Stimulated activated effector memory CD8-positive, alpha-beta T cell treated with anti-CD3 and anti-CD28 coated beads, Interleukin-12 subunit alpha, Interleukin-12 subunit beta, amount 100 ng/mL, for 72 hours (primary cell): Measurements from ENCODE around the gene KCNE1.

Source experiments
- ATAC-seq: fragments of 150-1000 bp; cut with Tn5 transposase; 2 replicates; pipeline ENCODE4 v1.10.0; 2021
- DNase-seq, 2 donors: peaks; one replicate each; pipeline ENCODE4 v3.0.0; 2021 to 2022; ENCODE audit warnings: low spot score in 2 of 2
- H3K27ac Mint-ChIP-seq: one replicate; pipeline ENCODE4 v1.8.0; 2022; ENCODE audit warnings: mild to moderate bottlenecking, mixed read lengths
- H3K36me3 Mint-ChIP-seq: one replicate; pipeline ENCODE4 v1.8.0; 2022; ENCODE audit warnings: mild to moderate bottlenecking, mixed read lengths
- H3K4me1 Mint-ChIP-seq: one replicate; pipeline ENCODE4 v1.8.0; 2022; ENCODE audit warnings: mixed read lengths
- H3K4me3 Mint-ChIP-seq: one replicate; pipeline ENCODE4 v1.8.0; 2022; ENCODE audit warnings: mild to moderate bottlenecking, mixed read lengths
- H3K9me3 Mint-ChIP-seq: one replicate; pipeline ENCODE4 v1.8.0; 2022; ENCODE audit warnings: mixed read lengths

The KCNE1 gene

GRCh38 chr21:34545079-34545884, 33.3 kb upstream of the KCNE1 start:
- Mint-ChIP-seq H3K4me1 (peaks cover 35% of the 10 kb centered on the region), H3K4me3 (no peak overlapping the region), H3K36me3 (peaks cover 5% of the 10 kb centered on the region), H3K27ac (peak overlapping the region; percentile 63), H3K9me3 (no peaks in the 10 kb centered on the region)
- ATAC-seq, result peak; percentile 73
- DNase-seq, result peak in 1 of 2 donors; percentile 51

GRCh38 chr21:34544032-34544496, 32.1 kb upstream of the KCNE1 start:
- Mint-ChIP-seq H3K4me3 (no peak overlapping the region), H3K9me3 (no peaks in the 10 kb centered on the region), H3K36me3 (peaks cover 5% of the 10 kb centered on the region), H3K4me1 (peaks cover 33% of the 10 kb centered on the region), H3K27ac (no peak overlapping the region)
- peak; percentile 53 for ATAC-seq
- peak; percentile 14 to 56 for DNase-seq

GRCh38 chr21:34543017-34543416, 31.0 kb upstream of the KCNE1 start:
- peaks cover 5% of the 10 kb centered on the region for H3K36me3 Mint-ChIP-seq

GRCh38 chr21:34540206-34540605, 28.2 kb upstream of the KCNE1 start:
- ATAC-seq, result no peak
- no peak overlapping the region for H3K27ac Mint-ChIP-seq
- H3K9me3 Mint-ChIP-seq, result no peaks in the 10 kb centered on the region
- DNase-seq, result no peak
- H3K4me3 Mint-ChIP-seq, result no peak overlapping the region
- H3K4me1 Mint-ChIP-seq, result peaks cover 25% of the 10 kb centered on the region
- peaks cover 5% of the 10 kb centered on the region for H3K36me3 Mint-ChIP-seq

More at GRCh38 chr21:34543017-34543416, 31.0 kb upstream of the KCNE1 start:
- Mint-ChIP-seq H3K4me3 (no peak overlapping the region), H3K27ac (no peak overlapping the region), H3K4me1 (peaks cover 29% of the 10 kb centered on the region), H3K9me3 (no peaks in the 10 kb centered on the region)
- ATAC-seq (no peak), DNase-seq (no peak)

- Mint-ChIP-seq H3K36me3 (no peaks in the 10 kb centered on the region), H3K4me1 (peaks cover 27% of the 10 kb centered on the region), H3K9me3 (no peaks in the 10 kb centered on the region), H3K4me3 (no peak overlapping the region), H3K27ac (no peak overlapping the region)
- ATAC-seq (no peak), DNase-seq (no peak)
These were observed 25.8 kb upstream of the KCNE1 start for GRCh38 chr21:34537838-34538237.

GRCh38 chr21:34536820-34537219, 24.8 kb upstream of the KCNE1 start:
- H3K36me3 Mint-ChIP-seq, result no peaks in the 10 kb centered on the region
- H3K4me1 Mint-ChIP-seq, result peaks cover 26% of the 10 kb centered on the region
- H3K9me3 Mint-ChIP-seq, result no peaks in the 10 kb centered on the region
- H3K27ac Mint-ChIP-seq, result no peak overlapping the region
- H3K4me3 Mint-ChIP-seq, result no peak overlapping the region
- ATAC-seq (no peak), DNase-seq (no peak)

GRCh38 chr21:34536311-34536710, 24.3 kb upstream of the KCNE1 start:
- DNase-seq, result no peak
- Mint-ChIP-seq H3K4me3 (no peak overlapping the region), H3K9me3 (no peaks in the 10 kb centered on the region), H3K27ac (no peak overlapping the region), H3K36me3 (no peaks in the 10 kb centered on the region), H3K4me1 (peaks cover 30% of the 10 kb centered on the region)
- ATAC-seq, result no peak

- H3K9me3 Mint-ChIP-seq, result no peaks in the 10 kb centered on the region
- no peak overlapping the region for H3K27ac Mint-ChIP-seq
- DNase-seq (no peak), ATAC-seq (no peak)
- H3K4me1 Mint-ChIP-seq, result peaks cover 34% of the 10 kb centered on the region
- no peak overlapping the region for H3K4me3 Mint-ChIP-seq
- H3K36me3 Mint-ChIP-seq, result no peaks in the 10 kb centered on the region
These were observed 23.9 kb upstream of the KCNE1 start for GRCh38 chr21:34535886-34536285.

GRCh38 chr21:34534522-34534921, 22.5 kb upstream of the KCNE1 start:
- ATAC-seq, result peak; percentile 93
- peak in 1 of 2 donors; percentile 63 for DNase-seq
- Mint-ChIP-seq H3K9me3 (no peaks in the 10 kb centered on the region), H3K27ac (peak overlapping the region; percentile 11), H3K4me3 (peak overlapping the region; percentile 36), H3K36me3 (no peaks in the 10 kb centered on the region), H3K4me1 (peaks cover 35% of the 10 kb centered on the region)

- peak overlapping the region; percentile 11 for H3K27ac Mint-ChIP-seq
These were observed 21.9 kb upstream of the KCNE1 start for GRCh38 chr21:34533938-34534337.

GRCh38 chr21:34531399-34531798, 19.4 kb upstream of the KCNE1 start:
- Mint-ChIP-seq H3K27ac (no peak overlapping the region), H3K4me3 (no peak overlapping the region), H3K36me3 (peaks cover 12% of the 10 kb centered on the region), H3K9me3 (no peaks in the 10 kb centered on the region), H3K4me1 (peaks cover 34% of the 10 kb centered on the region)
- no peak for DNase-seq
- ATAC-seq, result no peak

More at GRCh38 chr21:34533938-34534337, 21.9 kb upstream of the KCNE1 start:
- Mint-ChIP-seq H3K4me3 (peak overlapping the region; percentile 36), H3K4me1 (peaks cover 35% of the 10 kb centered on the region), H3K9me3 (no peaks in the 10 kb centered on the region), H3K36me3 (no peaks in the 10 kb centered on the region)
- no peak for DNase-seq
- no peak for ATAC-seq

- Mint-ChIP-seq H3K9me3 (no peaks in the 10 kb centered on the region), H3K4me3 (no peak overlapping the region), H3K4me1 (peaks cover 36% of the 10 kb centered on the region), H3K36me3 (peaks cover 12% of the 10 kb centered on the region), H3K27ac (peak overlapping the region; percentile 27)
- no peak for ATAC-seq
- no peak for DNase-seq
These were observed 18.3 kb upstream of the KCNE1 start for GRCh38 chr21:34530261-34530660.

GRCh38 chr21:34528131-34528561, 16.1 kb upstream of the KCNE1 start:
- no peak overlapping the region for H3K4me3 Mint-ChIP-seq
- H3K4me1 Mint-ChIP-seq, result peaks cover 25% of the 10 kb centered on the region
- H3K36me3 Mint-ChIP-seq, result peaks cover 12% of the 10 kb centered on the region
- H3K9me3 Mint-ChIP-seq, result no peaks in the 10 kb centered on the region
- H3K27ac Mint-ChIP-seq, result no peak overlapping the region
- no peak for ATAC-seq
- DNase-seq, result no peak

GRCh38 chr21:34526618-34527290, 14.7 kb upstream of the KCNE1 start:
- peak in 1 of 2 donors; percentile 55 for DNase-seq
- peak overlapping the region; percentile 49 for H3K4me3 Mint-ChIP-seq
- no peaks in the 10 kb centered on the region for H3K9me3 Mint-ChIP-seq
- ATAC-seq, result peak; percentile 89
- peaks cover 12% of the 10 kb centered on the region for H3K36me3 Mint-ChIP-seq
- H3K27ac Mint-ChIP-seq, result peak overlapping the region; percentile 62
- H3K4me1 Mint-ChIP-seq, result peaks cover 25% of the 10 kb centered on the region

GRCh38 chr21:34526241-34526617, 14.2 kb upstream of the KCNE1 start:
- peaks cover 12% of the 10 kb centered on the region for H3K36me3 Mint-ChIP-seq
- ATAC-seq, result no peak
- no peaks in the 10 kb centered on the region for H3K9me3 Mint-ChIP-seq
- peak overlapping the region; percentile 62 for H3K27ac Mint-ChIP-seq
- peak overlapping the region; percentile 49 for H3K4me3 Mint-ChIP-seq
- no peak for DNase-seq
- peaks cover 20% of the 10 kb centered on the region for H3K4me1 Mint-ChIP-seq
